OCI-LY7 (cell line): ENCODE measurements around the gene EDN2. TPM values are rescaled to one million over a fixed set of nuclear protein-coding genes. Genes with fewer than 3 reads are reported as not detected.

ENCODE experiments used
- BruUV-seq: library from RNA; stranded (reverse); fragments of 400-500 nt; replicated peaks from 2 replicates; lab custom pipeline; 2021; lab: Mats Ljungman, UMichigan
- CTCF ChIA-PET: fragments of 300-600 bp; sonication (Branson Sonifier 250); formaldehyde crosslinking; loops from one replicate; lab custom pipeline; 2022; ENCODE audit warnings: antibody characterized with exemption; ENCODE audit not compliant: unreplicated experiment; lab: Charles Lee
- POLR2A ChIA-PET: fragments of 300-600 bp; sonication (Branson Sonifier 250); formaldehyde crosslinking; loops from one replicate; lab custom pipeline; 2022; ENCODE audit warnings: antibody characterized with exemption; lab: Charles Lee
- DNase-seq: peaks from one replicate; pipeline ENCODE4 v3.0.0-alpha.2; 2015; ENCODE audit warnings: low spot score
- H2AFZ ChIP-seq: fragments of 200-600 bp; sonication (generic), shearing (Covaris generic); 2 replicates; pipeline ENCODE4 v1.6.1; 2014; ENCODE audit warnings: mild to moderate bottlenecking, antibody characterized with exemption, low read length, moderate library complexity
- H3K27ac ChIP-seq: fragments of 200-600 bp; sonication (generic); 2 replicates; pipeline ENCODE4 v1.5.1; 2014; ENCODE audit warnings: mixed run types, low read depth, mild to moderate bottlenecking, moderate library complexity, low read length, inconsistent platforms; ENCODE audit not compliant: poor library complexity, severe bottlenecking
- H3K36me3 ChIP-seq: fragments of 200-600 bp; sonication (generic); 2 replicates; pipeline ENCODE4 v1.6.1; 2014; ENCODE audit warnings: mild to moderate bottlenecking, antibody characterized with exemption, low read length, moderate library complexity, mixed read lengths; ENCODE audit not compliant: insufficient read depth
- H3K4me1 ChIP-seq: fragments of 200-600 bp; sonication (generic); 2 replicates; pipeline ENCODE4 v1.5.1; 2014; ENCODE audit warnings: mild to moderate bottlenecking, low read length; ENCODE audit not compliant: insufficient read depth, poor library complexity, severe bottlenecking
- H3K4me2 ChIP-seq: fragments of 200-600 bp; sonication (generic); 2 replicates; pipeline ENCODE4 v1.6.1; 2014; ENCODE audit warnings: mild to moderate bottlenecking, low read length
- H3K4me3 ChIP-seq: fragments of 200-600 bp; sonication (generic); 2 replicates; pipeline ENCODE4 v1.5.1; 2014; ENCODE audit warnings: mild to moderate bottlenecking, low read depth, low read length; ENCODE audit not compliant: poor library complexity, severe bottlenecking
- H3K79me2 ChIP-seq: fragments of 200-600 bp; sonication (generic); 2 replicates; pipeline ENCODE4 v1.6.1; 2016; ENCODE audit warnings: low read depth, mild to moderate bottlenecking, low read length, moderate library complexity, mixed read lengths; ENCODE audit not compliant: insufficient read depth
- H3K9me2 ChIP-seq: fragments of 200-600 bp; sonication (generic); 2 replicates; pipeline ENCODE4 v1.6.1; 2016; ENCODE audit warnings: mild to moderate bottlenecking, low read length, mixed read lengths; ENCODE audit not compliant: insufficient read depth
- H3K9me3 ChIP-seq: fragments of 200-600 bp; sonication (generic); 2 replicates; pipeline ENCODE4 v1.6.1; 2014; ENCODE audit warnings: mild to moderate bottlenecking, mixed run types, low read length, mixed read lengths
- H4K20me1 ChIP-seq: fragments of 200-600 bp; sonication (generic); 2 replicates; pipeline ENCODE4 v1.6.1; 2014; ENCODE audit warnings: mild to moderate bottlenecking, antibody characterized with exemption, low read length, moderate library complexity, mixed read lengths; ENCODE audit not compliant: insufficient read depth
- CTCF ChIP-seq: fragments of 200-600 bp; sonication (generic); conservative IDR thresholded peaks from 2 replicates; pipeline ENCODE4 v1.5.1; 2014; ENCODE audit warnings: mild to moderate bottlenecking, antibody characterized with exemption, low read length, moderate library complexity, mixed read lengths
- EZH2phosphoT487 ChIP-seq: fragments of 200-600 bp; sonication (generic); IDR thresholded peaks from 2 replicates; pipeline ENCODE4 v1.6.1; 2018; ENCODE audit warnings: low read depth, borderline replicate concordance, mild to moderate bottlenecking, mixed run types, antibody characterized with exemption, low read length, moderate library complexity, mixed read lengths
- intact Hi-C: fragments of 100-400 bp; cut with micrococcal nuclease; formaldehyde crosslinking; loops from one replicate; pipeline ENCODE4 v1.10.0; 2022; ENCODE audit not compliant: unreplicated experiment
- total RNA-seq, 2 experiments: library from RNA; depleted of rRNA in 1 of 2; stranded (reverse); fragments of >200 nt in 1 of 2; shearing (Covaris generic) in 1 of 2; gene quantifications; 2 replicates each; pipeline ENCODE4 v1.2.3, GENCODE V29; 2014 to 2022

The EDN2 gene
- total RNA-seq, 2 experiments from 2014 or later = not detected

GRCh38 chr1:41455479-41456332 is 28.8 kb downstream of the EDN2 start:
- Histone ChIP-seq H3K9me2 (no peaks in the 10 kb centered on the region), H3K36me3 (no peaks in the 10 kb centered on the region), H3K9me3 (no peaks in the 10 kb centered on the region), H3K4me3 (no peak overlapping the region), H3K4me1 (no peaks in the 10 kb centered on the region), H3K4me2 (no peak overlapping the region), H4K20me1 (no peaks in the 10 kb centered on the region), H3K27ac (no peak overlapping the region), H2AFZ (no peak overlapping the region), H3K79me2 (no peaks in the 10 kb centered on the region)
- no TSS peak for BruUV-seq
- no peak for TF ChIP-seq EZH2phosphoT487
- intact Hi-C loops = no loop called here
- ChIA-PET POLR2A (no interaction called here), CTCF (no interaction called here)
- DNase-seq = no peak

GRCh38 chr1:41454406-41454805 is 30.1 kb downstream of the EDN2 start:
- POLR2A ChIA-PET = no interaction called here
- no peak overlapping the region for H2AFZ ChIP-seq
- H3K4me2 ChIP-seq = no peak overlapping the region
- H3K4me3 ChIP-seq = no peak overlapping the region
- no peaks in the 10 kb centered on the region for H3K4me1 ChIP-seq
- no peak for TF ChIP-seq EZH2phosphoT487
- no peak for TF ChIP-seq CTCF
- no peaks in the 10 kb centered on the region for H3K9me3 ChIP-seq
- H3K9me2 ChIP-seq = no peaks in the 10 kb centered on the region
- no peak overlapping the region for H3K27ac ChIP-seq
- CTCF ChIA-PET = no interaction called here
- H3K36me3 ChIP-seq = no peaks in the 10 kb centered on the region
- H4K20me1 ChIP-seq = no peaks in the 10 kb centered on the region
- no peak for DNase-seq
- H3K79me2 ChIP-seq = no peaks in the 10 kb centered on the region
- BruUV-seq = no TSS peak
- intact Hi-C loops = no loop called here

GRCh38 chr1:41452704-41453290 is 31.7 kb downstream of the EDN2 start:
- H4K20me1 ChIP-seq = no peaks in the 10 kb centered on the region
- no TSS peak for BruUV-seq
- ChIA-PET POLR2A (interaction anchor here (0.6 kb wide), 1 partner anchor 603 kb away, joined by 3 read pairs; no protein-coding TSS in a partner anchor), CTCF (no interaction called here)
- no peaks in the 10 kb centered on the region for H3K9me3 ChIP-seq
- TF ChIP-seq CTCF (no peak), EZH2phosphoT487 (no peak)
- H3K27ac ChIP-seq = no peak overlapping the region
- no peaks in the 10 kb centered on the region for H3K4me1 ChIP-seq
- H3K36me3 ChIP-seq = no peaks in the 10 kb centered on the region
- intact Hi-C loops = no loop called here
- H3K79me2 ChIP-seq = no peaks in the 10 kb centered on the region
- H3K4me2 ChIP-seq = no peak overlapping the region
- no peak overlapping the region for H3K4me3 ChIP-seq
- H2AFZ ChIP-seq = no peak overlapping the region
- no peaks in the 10 kb centered on the region for H3K9me2 ChIP-seq
- no peak for DNase-seq
